Measurements from ENCODE around the gene ULK4. TPM values are rescaled to one million over a fixed set of nuclear protein-coding genes. Genes with fewer than 3 reads are reported as not detected.

ULK4 gene
- total and polyA plus RNA-seq, 2 of the 4 experiments (the other 2 are of a cell fraction) = 2.7 to 5.0 TPM

DNA sequence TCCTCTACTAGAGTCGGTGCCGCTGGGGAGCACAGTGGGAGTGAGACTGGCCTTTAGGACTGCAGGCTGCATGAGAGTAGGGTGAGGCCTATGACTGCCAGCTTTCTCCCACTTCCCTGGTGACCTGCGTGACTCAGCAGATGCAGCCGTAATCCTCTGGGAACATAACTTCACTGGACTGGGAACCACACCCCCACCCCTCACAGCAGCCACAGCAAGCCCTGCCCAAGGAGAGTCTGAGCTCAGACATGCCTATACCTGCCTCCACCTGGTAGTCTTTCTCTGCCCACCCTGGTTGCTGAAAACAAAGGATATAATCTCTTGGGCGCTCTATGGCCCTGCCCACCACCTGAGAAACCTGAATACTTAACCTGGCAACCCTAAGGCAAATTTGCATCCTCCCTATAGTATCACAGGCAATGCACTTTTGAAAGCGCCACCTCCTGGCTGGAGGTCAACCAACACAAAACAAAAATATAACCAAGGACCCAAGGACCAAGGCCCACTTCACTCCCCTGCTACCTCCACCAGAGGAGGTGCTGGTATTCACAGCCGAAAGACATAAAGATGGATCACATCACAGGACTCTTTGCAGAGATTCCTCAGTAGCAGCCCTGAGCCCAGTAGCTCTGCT lies 453.7 kb downstream of the ULK4 start:
- no TSS peak for BruUV-seq (replicated peaks)
- ChIA-PET POLR2A (ENCODE audit: unreplicated experiment) (no interaction called here), CTCF (no interaction called here)
- Histone ChIP-seq H2BK5ac (ENCODE audit: low read depth, low read length, poor library complexity, severe bottlenecking) (no peak overlapping the region), H3K27ac (ENCODE audit: insufficient read depth, low read length) (no peak overlapping the region), H2BK120ac (ENCODE audit: low read depth, low read length) (no peak overlapping the region), H3K9ac (ENCODE audit: low read depth, low read length) (no peak overlapping the region), H2AFZ (replicated peaks; ENCODE audit: low read length, poor library complexity) (no peak overlapping the region), H3K23ac (ENCODE audit: low read depth, low read length) (no peak overlapping the region), H3K79me1 (ENCODE audit: low read depth in 1 of 2, low read length in 2 of 2) (no peaks in the 10 kb centered on the region), H2AK9ac (replicated peaks; ENCODE audit: low read depth, low read length, poor library complexity) (no peak overlapping the region), H2BK20ac (ENCODE audit: low read depth, low read length) (no peak overlapping the region), H3K18ac (ENCODE audit: low read depth, low read length) (no peak overlapping the region), H4K8ac (ENCODE audit: low read depth in 2 of 2, low read length in 2 of 2) (no peak overlapping the region), H4K91ac (ENCODE audit: insufficient read depth, low read depth, low read length) (no peak overlapping the region), H3K56ac (ENCODE audit: extremely low read depth, insufficient read depth, low read length) (no peak overlapping the region), H3K4me2 (ENCODE audit: low read depth, low read length) (no peak overlapping the region), H4K20me1 (ENCODE audit: insufficient read depth, low read length) (no peaks in the 10 kb centered on the region), H3K4me1 (ENCODE audit: control insufficient read depth, insufficient read depth, low read length) (no peaks in the 10 kb centered on the region), H3K9me3 (ENCODE audit: control insufficient read depth, insufficient read depth, low read length) (no peaks in the 10 kb centered on the region), H2BK15ac (ENCODE audit: low read depth, low read length) (no peak overlapping the region), H2AK5ac (ENCODE audit: low read depth, low read length) (no peak overlapping the region), H3K4ac (ENCODE audit: low read depth, low read length) (no peak overlapping the region), H3K36me3 (ENCODE audit: control insufficient read depth, insufficient read depth, low read length) (no peaks in the 10 kb centered on the region), H3K9me1 (ENCODE audit: insufficient read depth, low read length) (no peaks in the 10 kb centered on the region), H3K4me3 (ENCODE audit: insufficient read depth, low read depth, low read length) (no peak overlapping the region), H3K14ac (replicated peaks; ENCODE audit: low read depth, low read length) (no peak overlapping the region), H3K27me3 (ENCODE audit: control insufficient read depth, insufficient read depth, low read length) (no peaks in the 10 kb centered on the region), H4K5ac (ENCODE audit: low read depth, low read length) (no peak overlapping the region)
- in situ Hi-C loops (cut with MboI; ENCODE audit: low sequenced_read_pairs) = no loop called here
- dilution Hi-C loops (cut with HindIII; ENCODE audit: low sequenced_read_pairs, unreplicated experiment) = no loop called here
- ATAC-seq (ENCODE audit: low read depth) (no peak), DNase-seq (no peak)
- intact Hi-C loops (cut with micrococcal nuclease) = no loop called here
- no CpG with 5 or more reads among the region's 7 CpGs for WGBS, 2 experiments (ENCODE audit: extremely low coverage in 2 of 2, insufficient read length in 1 of 2)
- TF ChIP-seq CEBPB (IDR thresholded peaks at IDR 0.05; ENCODE audit: low read depth, low read length) (no peak), CHD1 (IDR thresholded peaks at IDR 0.05; ENCODE audit: low read depth, low read length) (no peak), RAD21 (IDR thresholded peaks at IDR 0.05; ENCODE audit: low read length) (no peak), NFE2L2 (IDR thresholded peaks at IDR 0.05; ENCODE audit: low read depth, low read length) (no peak), RFX5 (IDR thresholded peaks at IDR 0.05; ENCODE audit: low read depth, low read length) (no peak), MXI1 (IDR thresholded peaks at IDR 0.05; ENCODE audit: borderline replicate concordance, low read depth, low read length) (no peak)
- TF ChIP-seq, protein P1, sequence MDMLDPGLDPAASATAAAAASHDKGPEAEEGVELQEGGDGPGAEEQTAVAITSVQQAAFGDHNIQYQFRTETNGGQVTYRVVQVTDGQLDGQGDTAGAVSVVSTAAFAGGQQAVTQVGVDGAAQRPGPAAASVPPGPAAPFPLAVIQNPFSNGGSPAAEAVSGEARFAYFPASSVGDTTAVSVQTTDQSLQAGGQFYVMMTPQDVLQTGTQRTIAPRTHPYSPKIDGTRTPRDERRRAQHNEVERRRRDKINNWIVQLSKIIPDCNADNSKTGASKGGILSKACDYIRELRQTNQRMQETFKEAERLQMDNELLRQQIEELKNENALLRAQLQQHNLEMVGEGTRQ (IDR thresholded peaks at IDR 0.05; ENCODE audit: low read depth, low read length) = no peak
- TF ChIP-seq, protein P2, sequence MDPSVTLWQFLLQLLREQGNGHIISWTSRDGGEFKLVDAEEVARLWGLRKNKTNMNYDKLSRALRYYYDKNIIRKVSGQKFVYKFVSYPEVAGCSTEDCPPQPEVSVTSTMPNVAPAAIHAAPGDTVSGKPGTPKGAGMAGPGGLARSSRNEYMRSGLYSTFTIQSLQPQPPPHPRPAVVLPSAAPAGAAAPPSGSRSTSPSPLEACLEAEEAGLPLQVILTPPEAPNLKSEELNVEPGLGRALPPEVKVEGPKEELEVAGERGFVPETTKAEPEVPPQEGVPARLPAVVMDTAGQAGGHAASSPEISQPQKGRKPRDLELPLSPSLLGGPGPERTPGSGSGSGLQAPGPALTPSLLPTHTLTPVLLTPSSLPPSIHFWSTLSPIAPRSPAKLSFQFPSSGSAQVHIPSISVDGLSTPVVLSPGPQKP (IDR thresholded peaks at IDR 0.05; ENCODE audit: borderline replicate concordance, low read depth, low read length) = no peak
